H9 (cell line): Measurements from ENCODE around the gene SPDEF. TPM values are rescaled to one million over a fixed set of nuclear protein-coding genes. Genes with fewer than 3 reads are reported as not detected.

ENCODE experiments used
- DNase-seq: peaks from one replicate; pipeline ENCODE4 v3.0.0-alpha.2; 2017
- H2AFZ ChIP-seq: one replicate; pipeline ENCODE4 v1.6.1; 2013; ENCODE audit warnings: mild to moderate bottlenecking, low read length, control low read depth, moderate library complexity
- H2AK5ac ChIP-seq: 2 replicates; pipeline ENCODE4 v1.6.1; 2013; ENCODE audit warnings: low read length, control low read depth, mixed read lengths; ENCODE audit not compliant: insufficient read length
- H2BK120ac ChIP-seq: one replicate; pipeline ENCODE4 v1.6.1; 2013; ENCODE audit warnings: low read depth, mild to moderate bottlenecking, low read length, control low read depth, inconsistent platforms; ENCODE audit not compliant: poor library complexity, severe bottlenecking
- H2BK12ac ChIP-seq: 2 replicates; pipeline ENCODE4 v1.6.1; 2013; ENCODE audit warnings: low read length, control low read depth, mixed read lengths, low read depth; ENCODE audit not compliant: insufficient read length
- H2BK15ac ChIP-seq: 2 replicates; pipeline ENCODE4 v1.6.1; 2013; ENCODE audit warnings: low read depth, low read length, control low read depth
- H2BK20ac ChIP-seq: one replicate; pipeline ENCODE4 v1.6.1; 2013; ENCODE audit warnings: low read depth, mild to moderate bottlenecking, low read length, control low read depth, inconsistent platforms; ENCODE audit not compliant: poor library complexity, severe bottlenecking
- H2BK5ac ChIP-seq: 2 replicates; pipeline ENCODE4 v1.6.1; 2013; ENCODE audit warnings: low read length, control low read depth, mixed read lengths; ENCODE audit not compliant: insufficient read length
- H3K14ac ChIP-seq: 2 replicates; pipeline ENCODE4 v1.6.1; 2013; ENCODE audit warnings: low read length, control low read depth; ENCODE audit not compliant: insufficient read depth
- H3K18ac ChIP-seq: 2 replicates; pipeline ENCODE4 v1.6.1; 2013; ENCODE audit warnings: low read depth, mild to moderate bottlenecking, mixed read lengths, low read length, control low read depth; ENCODE audit not compliant: insufficient read length
- H3K23ac ChIP-seq: 2 replicates; pipeline ENCODE4 v1.6.1; 2013; ENCODE audit warnings: low read length, control low read depth, mixed read lengths, low read depth; ENCODE audit not compliant: insufficient read length
- H3K23me2 ChIP-seq: 2 replicates; pipeline ENCODE4 v1.6.1; 2013; ENCODE audit warnings: low read depth, mild to moderate bottlenecking, mixed read lengths, low read length, control low read depth; ENCODE audit not compliant: insufficient read length, poor library complexity, severe bottlenecking
- H3K27ac ChIP-seq: 2 replicates; pipeline ENCODE4 v1.5.1; 2013; ENCODE audit warnings: low read length, control low read depth, mixed read lengths, low read depth; ENCODE audit not compliant: insufficient read length
- H3K27me3 ChIP-seq: 2 replicates; pipeline ENCODE4 v1.6.1; 2013; ENCODE audit warnings: low read length, control low read depth, inconsistent platforms; ENCODE audit not compliant: insufficient read depth
- H3K4ac ChIP-seq: 2 replicates; pipeline ENCODE4 v1.6.1; 2013; ENCODE audit warnings: low read depth, mild to moderate bottlenecking, control low read depth, inconsistent platforms, low read length, moderate library complexity
- H3K4me1 ChIP-seq: 2 replicates; pipeline ENCODE4 v1.6.1; 2013; ENCODE audit warnings: low read length, control low read depth, inconsistent platforms; ENCODE audit not compliant: insufficient read depth
- H3K4me2 ChIP-seq: 2 replicates; pipeline ENCODE4 v1.6.1; 2013; ENCODE audit warnings: low read length, control low read depth, mixed read lengths; ENCODE audit not compliant: insufficient read length, insufficient read depth
- H3K56ac ChIP-seq: 2 replicates; pipeline ENCODE4 v1.6.1; 2013; ENCODE audit warnings: low read depth, mild to moderate bottlenecking, mixed read lengths, low read length, control low read depth; ENCODE audit not compliant: insufficient read length
- H3K79me1 ChIP-seq: 2 replicates; pipeline ENCODE4 v1.6.1; 2013; ENCODE audit warnings: low read depth, mild to moderate bottlenecking, moderate library complexity, low read length, control low read depth, inconsistent platforms; ENCODE audit not compliant: insufficient read depth, poor library complexity, severe bottlenecking
- H3K79me2 ChIP-seq: 2 replicates; pipeline ENCODE4 v1.6.1; 2013; ENCODE audit warnings: low read length, control low read depth, inconsistent platforms; ENCODE audit not compliant: insufficient read depth
- H3K9ac ChIP-seq: 2 replicates; pipeline ENCODE4 v1.6.1; 2013; ENCODE audit warnings: low read length, control low read depth, mixed read lengths; ENCODE audit not compliant: insufficient read length; ENCODE audit errors: extremely low read depth
- H3K9me3 ChIP-seq: one replicate; pipeline ENCODE4 v1.6.1; 2013; ENCODE audit warnings: low read depth, low read length, inconsistent platforms; ENCODE audit not compliant: control insufficient read depth
- H3T11ph ChIP-seq: one replicate; pipeline ENCODE4 v1.6.1; 2013; ENCODE audit warnings: mild to moderate bottlenecking, low read length, control low read depth, inconsistent platforms
- H4K20me1 ChIP-seq: one replicate; pipeline ENCODE4 v1.6.1; 2013; ENCODE audit not compliant: control insufficient read depth, insufficient read length, insufficient read depth
- H4K5ac ChIP-seq: 2 replicates; pipeline ENCODE4 v1.6.1; 2013; ENCODE audit warnings: low read depth, mild to moderate bottlenecking, mixed read lengths, low read length, control low read depth; ENCODE audit not compliant: insufficient read length
- H4K8ac ChIP-seq: replicated peaks from 2 replicates; pipeline ENCODE4 v1.6.1; 2013; ENCODE audit warnings: low read length, control low read depth, mixed read lengths, low read depth; ENCODE audit not compliant: insufficient read length
- H4K91ac ChIP-seq: 2 replicates; pipeline ENCODE4 v1.6.1; 2013; ENCODE audit warnings: low read depth, mild to moderate bottlenecking, moderate library complexity, mixed read lengths, low read length, control low read depth; ENCODE audit not compliant: insufficient read length
- H3K27ac Mint-ChIP-seq, 3 experiments: 2 replicates in 2 of 3; 3 replicates in 1 of 3; pipeline ENCODE4 v1.8.0; 2020 to 2021; ENCODE audit warnings: mixed read lengths in 3 of 3, mild to moderate bottlenecking in 1 of 3, moderate library complexity in 1 of 3
- H3K27me3 Mint-ChIP-seq: 2 replicates; pipeline ENCODE4 v1.8.0; 2021; ENCODE audit warnings: low read depth, mild to moderate bottlenecking, moderate library complexity, mixed read lengths
- H3K36me3 Mint-ChIP-seq, 3 experiments: 2 replicates in 2 of 3; 3 replicates in 1 of 3; pipeline ENCODE4 v1.8.0; 2020 to 2021; ENCODE audit warnings: low read depth in 3 of 3, mixed read lengths in 3 of 3; ENCODE audit not compliant: insufficient read depth in 1 of 3
- H3K4me1 Mint-ChIP-seq, 2 experiments: 2 replicates each; pipeline ENCODE4 v1.8.0; 2020; ENCODE audit warnings: mixed read lengths in 2 of 2
- H3K4me3 Mint-ChIP-seq, 2 experiments: 2 replicates in 1 of 2; 3 replicates in 1 of 2; pipeline ENCODE4 v1.8.0; 2020 to 2021; ENCODE audit warnings: mild to moderate bottlenecking in 2 of 2, mixed read lengths in 2 of 2, moderate library complexity in 1 of 2
- H3K9me3 Mint-ChIP-seq, 2 experiments: 2 replicates in 1 of 2; 3 replicates in 1 of 2; pipeline ENCODE4 v1.8.0; 2020; ENCODE audit warnings: mild to moderate bottlenecking in 2 of 2, mixed read lengths in 2 of 2, moderate library complexity in 1 of 2
- WGBS: extraction: QIAGEN DNeasy Blood & Tissue Kit; methylation state at CpG from one replicate; pipeline ENCODE4 v1.1.7; 2013; ENCODE audit warnings: missing lambda C conversion rate, low lambda C conversion rate, mixed read lengths; ENCODE audit not compliant: insufficient read length; ENCODE audit errors: extremely low coverage; 5-methylcytosine and 5-hydroxymethylcytosine counted together
- total RNA-seq: library from RNA; stranded (reverse); gene quantifications from 2 replicates; pipeline ENCODE4 v1.2.1, GENCODE V29; 2021
- TF ChIP-seq, protein P1 (sequence below): fragments of 200-600 bp; sonication (generic); conservative IDR thresholded peaks from 3 replicates; pipeline ENCODE4 v1.8.0; 2021; ENCODE audit warnings: antibody characterized with exemption, mild to moderate bottlenecking

Gene SPDEF
- total RNA-seq, 1 experiment from 2014 or later, result 0.15 TPM

DNA sequence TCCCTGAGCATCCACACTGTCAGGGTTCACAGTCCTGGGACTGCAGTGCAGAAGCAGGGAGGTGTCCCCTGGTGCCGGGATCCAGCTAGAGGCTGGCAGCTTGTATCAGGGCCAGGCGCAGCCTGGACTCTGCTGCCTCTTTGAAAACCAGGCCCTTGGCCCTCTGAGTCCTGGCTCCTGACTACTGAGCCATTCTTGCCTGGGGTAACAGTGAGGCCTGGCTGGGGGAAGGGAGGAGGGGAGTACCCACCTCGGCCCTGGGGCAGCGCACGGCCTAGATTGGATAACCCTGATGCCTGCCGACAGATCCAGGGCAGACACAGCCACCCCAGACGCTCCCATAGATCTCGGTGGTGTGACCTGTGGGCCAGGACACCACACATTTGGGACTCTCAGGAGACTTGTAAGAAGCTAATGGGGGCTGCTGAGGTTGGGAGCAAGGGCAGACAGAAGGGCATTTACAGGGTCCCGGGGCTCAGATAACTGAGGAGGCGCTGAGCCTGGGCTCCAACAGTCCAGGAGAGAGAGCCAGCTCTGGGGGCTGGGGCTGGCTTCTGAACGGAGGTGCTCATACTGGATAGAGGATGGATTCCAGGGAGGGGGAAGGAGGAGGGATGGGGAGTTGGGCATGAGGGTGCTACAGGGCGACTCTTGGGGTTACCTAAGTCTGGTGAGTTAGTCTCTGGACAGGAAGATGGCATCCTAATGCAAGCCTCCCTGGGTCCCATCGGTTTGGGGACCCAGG is 30.5 kb downstream of the SPDEF start:
- Histone ChIP-seq H3K56ac (no peak overlapping the region), H2BK120ac (no peak overlapping the region), H4K8ac (no peak overlapping the region), H3K79me1 (no peaks in the 10 kb centered on the region), H3K18ac (no peak overlapping the region), H3K14ac (no peak overlapping the region), H3K79me2 (no peaks in the 10 kb centered on the region), H2AK5ac (no peak overlapping the region), H3K9me3 (no peaks in the 10 kb centered on the region), H2BK15ac (no peak overlapping the region), H3K23ac (no peak overlapping the region), H3K27me3 (no peaks in the 10 kb centered on the region), H2AFZ (no peak overlapping the region), H2BK20ac (no peak overlapping the region), H3K9ac (no peak overlapping the region), H3K4ac (no peak overlapping the region), H4K91ac (no peak overlapping the region), H4K5ac (no peak overlapping the region), H2BK12ac (no peak overlapping the region), H3K4me2 (no peak overlapping the region), H3K4me1 (peaks cover 3% of the 10 kb centered on the region; the same call in 1 of the 2 replicates), H3K23me2 (no peaks in the 10 kb centered on the region), H4K20me1 (no peaks in the 10 kb centered on the region), H3K27ac (no peak overlapping the region), H2BK5ac (no peak overlapping the region), H3T11ph (no peak overlapping the region)
- DNase-seq, result no peak
- H3K9me3 Mint-ChIP-seq, result no peaks in the 10 kb centered on the region
- H3K27me3 Mint-ChIP-seq, result peaks cover 2% of the 10 kb centered on the region; the same call in 1 of the 2 replicates
- no peaks in the 10 kb centered on the region; a peak in 1 of 7 replicates for H3K36me3 Mint-ChIP-seq
- no peak overlapping the region for H3K27ac Mint-ChIP-seq
- H3K4me1 Mint-ChIP-seq, result peaks cover 13 to 27% of the 10 kb centered on the region in 2 experiments
- TF ChIP-seq, protein P1, sequence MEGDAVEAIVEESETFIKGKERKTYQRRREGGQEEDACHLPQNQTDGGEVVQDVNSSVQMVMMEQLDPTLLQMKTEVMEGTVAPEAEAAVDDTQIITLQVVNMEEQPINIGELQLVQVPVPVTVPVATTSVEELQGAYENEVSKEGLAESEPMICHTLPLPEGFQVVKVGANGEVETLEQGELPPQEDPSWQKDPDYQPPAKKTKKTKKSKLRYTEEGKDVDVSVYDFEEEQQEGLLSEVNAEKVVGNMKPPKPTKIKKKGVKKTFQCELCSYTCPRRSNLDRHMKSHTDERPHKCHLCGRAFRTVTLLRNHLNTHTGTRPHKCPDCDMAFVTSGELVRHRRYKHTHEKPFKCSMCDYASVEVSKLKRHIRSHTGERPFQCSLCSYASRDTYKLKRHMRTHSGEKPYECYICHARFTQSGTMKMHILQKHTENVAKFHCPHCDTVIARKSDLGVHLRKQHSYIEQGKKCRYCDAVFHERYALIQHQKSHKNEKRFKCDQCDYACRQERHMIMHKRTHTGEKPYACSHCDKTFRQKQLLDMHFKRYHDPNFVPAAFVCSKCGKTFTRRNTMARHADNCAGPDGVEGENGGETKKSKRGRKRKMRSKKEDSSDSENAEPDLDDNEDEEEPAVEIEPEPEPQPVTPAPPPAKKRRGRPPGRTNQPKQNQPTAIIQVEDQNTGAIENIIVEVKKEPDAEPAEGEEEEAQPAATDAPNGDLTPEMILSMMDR, result no peak
- H3K4me3 Mint-ChIP-seq, result no peak overlapping the region
- no CpG with 5 or more reads among the region's 13 CpGs for WGBS
